ENCODE measurements around the gene MOB2.

DNA sequence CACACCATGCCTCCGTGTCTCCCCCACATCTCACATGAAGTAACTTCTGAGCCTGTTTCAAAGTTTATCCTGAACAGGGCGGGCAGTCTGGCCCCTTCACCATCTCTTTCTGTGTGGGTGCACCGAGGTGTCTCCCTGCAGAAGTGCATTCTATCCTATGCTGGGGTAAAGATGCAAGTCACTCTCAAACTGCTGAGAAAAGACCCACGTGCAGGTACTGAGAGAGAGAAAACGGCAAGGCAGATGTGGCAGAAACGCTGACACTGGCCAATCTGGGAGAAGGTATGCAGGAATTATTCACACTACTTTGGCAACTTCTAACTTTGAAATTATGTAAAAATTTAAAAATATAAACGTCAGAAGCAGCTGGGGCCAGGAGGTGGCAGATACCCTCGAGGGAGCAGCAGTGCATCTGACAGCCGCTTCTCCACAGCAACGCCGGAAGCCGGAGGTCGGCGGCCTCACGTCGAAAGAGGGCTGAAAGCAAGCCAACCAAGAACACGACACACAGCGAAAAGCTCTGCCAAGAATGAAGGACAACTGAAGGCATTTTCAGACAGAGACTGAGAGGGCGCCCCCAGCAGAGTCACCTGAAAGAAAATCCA is 34.2 kb upstream of the MOB2 start:
- no peak for TF ChIP-seq CTCF (IDR thresholded peaks at IDR 0.05; ENCODE audit: insufficient read depth, low read depth, low read length)
- no peak for TF ChIP-seq EZH2 (IDR thresholded peaks at IDR 0.05; ENCODE audit: insufficient read depth, low read length)
